GM18505 (cell line): ENCODE results near the gene PLEKHG2.
"Not testable (repeated sequence)": the region's sequence is repeated elsewhere in the genome, so short reads cannot be mapped to it uniquely, and the experiment has no call there.

Source experiments
- ATAC-seq: cut with Tn5 transposase; IDR thresholded peaks from one replicate; pipeline ENCODE4 v1.9.1; 2021; ENCODE audit not compliant: unreplicated experiment
- POLR2A ChIP-seq: IDR thresholded peaks from 4 replicates; pipeline ENCODE4 v1.6.1; 2011; ENCODE audit warnings: borderline replicate concordance; ENCODE audit not compliant: insufficient read depth, insufficient read length; ENCODE audit errors: extremely low read depth

PLEKHG2 gene

GRCh38 chr19:39446365-39447084 lies 34.1 kb downstream of the PLEKHG2 start:
- ATAC-seq, result no peak
- no peak for TF ChIP-seq POLR2A

- ATAC-seq, result no peak
- no peak for TF ChIP-seq POLR2A
Observed at GRCh38 chr19:39448271-39448670, 35.8 kb downstream of the PLEKHG2 start.

- ATAC-seq, result no peak
- TF ChIP-seq POLR2A, result no peak
Observed at GRCh38 chr19:39449116-39449797, 36.8 kb downstream of the PLEKHG2 start.

- ATAC-seq, result not testable (repeated sequence)
Observed at GRCh38 chr19:39451257-39451656, 38.8 kb downstream of the PLEKHG2 start.

- no peak for TF ChIP-seq POLR2A
Observed at GRCh38 chr19:39463403-39463802, 50.9 kb downstream of the PLEKHG2 start.

GRCh38 chr19:39465956-39466747 lies 53.7 kb downstream of the PLEKHG2 start:
- TF ChIP-seq POLR2A, result no peak
- ATAC-seq, result no peak

More at GRCh38 chr19:39463403-39463802, 50.9 kb downstream of the PLEKHG2 start:
- ATAC-seq, result no peak

GRCh38 chr19:39467941-39468340 lies 55.5 kb downstream of the PLEKHG2 start:
- ATAC-seq, result no peak
- TF ChIP-seq POLR2A, result no peak

- no peak for ATAC-seq
- TF ChIP-seq POLR2A, result no peak
Observed at GRCh38 chr19:39469036-39469435, 56.6 kb downstream of the PLEKHG2 start.

- no peak for ATAC-seq
- TF ChIP-seq POLR2A, result no peak
Observed at GRCh38 chr19:39469567-39469966, 57.1 kb downstream of the PLEKHG2 start.

- ATAC-seq, result no peak
- TF ChIP-seq POLR2A, result no peak
Observed at GRCh38 chr19:39470724-39471339, 58.4 kb downstream of the PLEKHG2 start.

GRCh38 chr19:39471756-39472536 lies 59.5 kb downstream of the PLEKHG2 start:
- TF ChIP-seq POLR2A, result no peak
- ATAC-seq, result no peak

- no peak for TF ChIP-seq POLR2A
- no peak for ATAC-seq
Observed at GRCh38 chr19:39472746-39473442, 60.4 kb downstream of the PLEKHG2 start.

- no peak for TF ChIP-seq POLR2A
- no peak for ATAC-seq
Observed at GRCh38 chr19:39473443-39473960, 61.0 kb downstream of the PLEKHG2 start.
